H1 (cell line): Measurements from ENCODE around the gene MAP3K13.

ENCODE experiments used
- CEBPB ChIP-seq: IDR thresholded peaks from 2 replicates; pipeline ENCODE4 v1.6.1; 2012; ENCODE audit warnings: low read depth, low read length
- EGR1 ChIP-seq: IDR thresholded peaks from 2 replicates; pipeline ENCODE4 v1.6.1; 2011; ENCODE audit warnings: low read depth, low read length, borderline replicate concordance
- TF ChIP-seq, protein P1 (sequence below), 3 experiments: IDR thresholded peaks; 1 replicate in 2 of 3; 2 replicates in 1 of 3; pipeline versions ENCODE4 v1.5.1 to v1.6.1; 2011; ENCODE audit warnings: low read length in 3 of 3, mild to moderate bottlenecking in 3 of 3, inconsistent platforms in 2 of 3, low read depth in 1 of 3, moderate library complexity in 1 of 3; ENCODE audit not compliant: insufficient read depth in 1 of 3; ENCODE audit errors: control extremely low read depth in 1 of 3
- TF ChIP-seq, protein P2 (sequence below): IDR thresholded peaks from 2 replicates; pipeline ENCODE4 v1.6.1; 2011; ENCODE audit warnings: low read depth, mild to moderate bottlenecking, low read length; ENCODE audit not compliant: insufficient read depth

GRCh38 chr3:185439745-185440466, 77.0 kb downstream of the MAP3K13 start:
- TF ChIP-seq EGR1, result no peak
- TF ChIP-seq, protein P1, sequence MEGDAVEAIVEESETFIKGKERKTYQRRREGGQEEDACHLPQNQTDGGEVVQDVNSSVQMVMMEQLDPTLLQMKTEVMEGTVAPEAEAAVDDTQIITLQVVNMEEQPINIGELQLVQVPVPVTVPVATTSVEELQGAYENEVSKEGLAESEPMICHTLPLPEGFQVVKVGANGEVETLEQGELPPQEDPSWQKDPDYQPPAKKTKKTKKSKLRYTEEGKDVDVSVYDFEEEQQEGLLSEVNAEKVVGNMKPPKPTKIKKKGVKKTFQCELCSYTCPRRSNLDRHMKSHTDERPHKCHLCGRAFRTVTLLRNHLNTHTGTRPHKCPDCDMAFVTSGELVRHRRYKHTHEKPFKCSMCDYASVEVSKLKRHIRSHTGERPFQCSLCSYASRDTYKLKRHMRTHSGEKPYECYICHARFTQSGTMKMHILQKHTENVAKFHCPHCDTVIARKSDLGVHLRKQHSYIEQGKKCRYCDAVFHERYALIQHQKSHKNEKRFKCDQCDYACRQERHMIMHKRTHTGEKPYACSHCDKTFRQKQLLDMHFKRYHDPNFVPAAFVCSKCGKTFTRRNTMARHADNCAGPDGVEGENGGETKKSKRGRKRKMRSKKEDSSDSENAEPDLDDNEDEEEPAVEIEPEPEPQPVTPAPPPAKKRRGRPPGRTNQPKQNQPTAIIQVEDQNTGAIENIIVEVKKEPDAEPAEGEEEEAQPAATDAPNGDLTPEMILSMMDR (IDR thresholded peaks at IDR 0.05; ENCODE audit: control extremely low read depth in 1 of 3, insufficient read depth in 1 of 3, low read depth in 1 of 3, low read length in 3 of 3), result no peak
- TF ChIP-seq, protein P2, sequence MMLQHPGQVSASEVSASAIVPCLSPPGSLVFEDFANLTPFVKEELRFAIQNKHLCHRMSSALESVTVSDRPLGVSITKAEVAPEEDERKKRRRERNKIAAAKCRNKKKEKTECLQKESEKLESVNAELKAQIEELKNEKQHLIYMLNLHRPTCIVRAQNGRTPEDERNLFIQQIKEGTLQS, result no peak
- no peak for TF ChIP-seq CEBPB
